ENCODE results near the gene FKBP1C.

FKBP1C gene

GRCh38 chr6:63259153-63259552 lies 47.9 kb downstream of the FKBP1C start:
- H3K27ac ChIP-seq, result no peak overlapping the region
- no peak overlapping the region for H3K4me3 ChIP-seq

DNA sequence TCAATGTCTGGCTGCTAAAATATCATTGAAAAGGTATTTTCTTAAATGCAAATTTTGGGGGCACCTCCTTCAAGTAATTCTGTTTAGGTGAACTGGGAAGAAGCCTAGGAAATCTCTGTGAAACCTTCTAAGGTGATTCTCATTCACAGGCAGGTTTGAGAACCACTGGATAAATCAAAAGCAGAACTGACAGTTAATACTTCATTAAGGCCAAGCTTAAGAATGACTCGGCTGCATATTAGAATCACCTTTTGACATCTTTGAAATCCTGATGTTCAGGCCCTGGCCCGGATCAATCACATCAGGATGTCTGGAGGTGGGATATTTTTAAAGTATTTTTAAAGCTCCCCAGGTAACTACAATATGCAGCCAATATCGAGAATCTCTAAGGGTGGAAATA lies 50.6 kb downstream of the FKBP1C start:
- no peak overlapping the region for H3K27ac ChIP-seq
- H3K4me3 ChIP-seq, result no peak overlapping the region
